22Rv1 (cell line): Measurements from ENCODE around the gene OCA2.
"Not testable (repeated sequence)": the region's sequence is repeated elsewhere in the genome, so short reads cannot be mapped to it uniquely, and the experiment has no call there.

Source experiments
- H3K27ac ChIP-seq: fragments of 450-650 bp; 2 replicates; pipeline ENCODE4 v1.5.1; 2017
- ZFX ChIP-seq: fragments of 450-650 bp; IDR thresholded peaks from 2 replicates; pipeline ENCODE4 v1.6.1; 2017; ENCODE audit warnings: antibody characterized with exemption, borderline replicate concordance
- TF ChIP-seq, protein P1 (sequence below): fragments of 450-650 bp; IDR thresholded peaks from 2 replicates; pipeline ENCODE4 v1.5.1; 2017; ENCODE audit warnings: mild to moderate bottlenecking

Gene OCA2

GRCh38 chr15:27770086-27770607, 329.0 kb downstream of the OCA2 start:
- TF ChIP-seq, protein P1, sequence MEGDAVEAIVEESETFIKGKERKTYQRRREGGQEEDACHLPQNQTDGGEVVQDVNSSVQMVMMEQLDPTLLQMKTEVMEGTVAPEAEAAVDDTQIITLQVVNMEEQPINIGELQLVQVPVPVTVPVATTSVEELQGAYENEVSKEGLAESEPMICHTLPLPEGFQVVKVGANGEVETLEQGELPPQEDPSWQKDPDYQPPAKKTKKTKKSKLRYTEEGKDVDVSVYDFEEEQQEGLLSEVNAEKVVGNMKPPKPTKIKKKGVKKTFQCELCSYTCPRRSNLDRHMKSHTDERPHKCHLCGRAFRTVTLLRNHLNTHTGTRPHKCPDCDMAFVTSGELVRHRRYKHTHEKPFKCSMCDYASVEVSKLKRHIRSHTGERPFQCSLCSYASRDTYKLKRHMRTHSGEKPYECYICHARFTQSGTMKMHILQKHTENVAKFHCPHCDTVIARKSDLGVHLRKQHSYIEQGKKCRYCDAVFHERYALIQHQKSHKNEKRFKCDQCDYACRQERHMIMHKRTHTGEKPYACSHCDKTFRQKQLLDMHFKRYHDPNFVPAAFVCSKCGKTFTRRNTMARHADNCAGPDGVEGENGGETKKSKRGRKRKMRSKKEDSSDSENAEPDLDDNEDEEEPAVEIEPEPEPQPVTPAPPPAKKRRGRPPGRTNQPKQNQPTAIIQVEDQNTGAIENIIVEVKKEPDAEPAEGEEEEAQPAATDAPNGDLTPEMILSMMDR, result no peak
- no peak for TF ChIP-seq ZFX
- no peak overlapping the region for H3K27ac ChIP-seq

- TF ChIP-seq, protein P1, result no peak
- no peak for TF ChIP-seq ZFX
- no peak overlapping the region for H3K27ac ChIP-seq
These were observed 329.5 kb downstream of the OCA2 start for GRCh38 chr15:27769652-27770051.

GRCh38 chr15:27768732-27769475, 330.2 kb downstream of the OCA2 start:
- TF ChIP-seq ZFX, result no peak
- TF ChIP-seq, protein P1, result no peak
- H3K27ac ChIP-seq, result no peak overlapping the region

DNA sequence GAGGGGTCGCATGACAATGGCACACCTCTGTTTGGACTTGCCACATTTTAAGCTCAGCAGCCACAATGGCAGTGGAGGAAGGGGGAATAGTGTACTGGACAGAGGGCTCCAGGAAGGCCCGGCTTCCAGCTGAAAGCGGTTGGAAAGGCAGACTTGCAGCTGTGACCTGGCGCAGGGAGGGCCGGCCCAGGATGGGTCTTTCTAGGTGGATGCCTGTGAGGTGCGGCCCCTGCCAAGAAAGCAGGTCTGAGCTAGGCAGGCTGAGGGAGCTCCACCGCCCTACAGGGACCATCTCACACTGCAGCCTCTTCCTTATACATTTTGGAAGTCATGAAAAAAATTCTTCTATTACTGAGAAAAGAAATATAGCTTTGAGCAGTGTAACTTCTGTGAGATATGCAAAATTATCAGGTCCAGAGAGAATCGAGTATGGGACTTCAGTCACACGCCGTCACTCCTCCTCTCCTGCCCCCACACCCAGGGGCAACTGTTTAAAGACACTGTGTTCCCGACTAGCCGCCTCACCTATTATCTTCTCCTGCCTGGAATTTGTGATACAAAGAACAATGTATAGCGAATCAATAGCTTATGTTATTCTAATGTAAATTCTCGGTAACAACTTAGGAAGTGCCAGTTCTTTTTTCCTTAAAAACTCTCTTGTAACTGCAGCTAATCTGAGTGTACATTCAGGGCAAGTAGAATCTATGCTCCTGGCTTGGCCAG, 331.0 kb downstream of the OCA2 start:
- no peak for TF ChIP-seq ZFX
- TF ChIP-seq, protein P1, result no peak

DNA sequence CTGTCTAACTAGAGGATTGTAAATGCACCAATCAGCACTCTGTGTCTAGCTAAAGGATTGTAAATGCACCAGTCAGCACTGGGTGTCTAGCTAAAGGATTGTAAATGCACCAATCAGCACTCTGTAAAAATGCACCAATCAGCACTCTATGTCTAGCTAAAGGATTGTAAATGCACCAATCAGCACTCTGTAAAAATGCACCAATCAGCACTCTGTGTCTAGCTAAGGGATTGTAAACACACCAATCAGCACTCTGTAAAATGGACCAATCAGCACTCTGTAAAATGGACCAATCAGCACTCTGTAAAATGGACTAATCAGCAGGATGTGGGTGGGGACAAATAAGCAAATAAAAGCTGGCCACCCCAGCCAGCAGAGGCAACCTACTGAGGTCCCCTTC, 331.7 kb downstream of the OCA2 start:
- H3K27ac ChIP-seq, result not testable (repeated sequence)

More for the DNA sequence above, 331.0 kb downstream of the OCA2 start:
- H3K27ac ChIP-seq, result no peak overlapping the region

DNA sequence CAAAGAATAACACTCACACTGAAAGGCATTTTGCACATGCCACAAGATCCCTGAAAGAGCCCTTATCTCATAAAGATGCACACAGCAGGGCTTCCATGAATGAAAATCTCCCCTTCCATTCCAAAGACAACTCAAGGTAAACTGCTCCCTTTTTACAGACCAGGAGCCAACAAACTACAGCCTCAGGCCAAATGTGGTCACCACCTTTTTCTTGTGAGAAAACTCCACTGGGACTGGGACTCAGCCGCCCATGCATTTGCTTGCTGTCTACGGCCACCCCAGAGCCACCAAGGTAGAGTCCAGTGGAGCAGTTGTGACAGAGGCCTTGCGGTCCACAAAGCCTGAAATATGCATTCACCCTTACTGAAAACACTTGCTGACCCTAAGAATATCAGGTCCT, 334.8 kb downstream of the OCA2 start:
- no peak for TF ChIP-seq ZFX
- TF ChIP-seq, protein P1, result no peak
- H3K27ac ChIP-seq, result no peak overlapping the region

GRCh38 chr15:27763514-27763913, 335.6 kb downstream of the OCA2 start:
- TF ChIP-seq ZFX, result no peak
- TF ChIP-seq, protein P1, result no peak
- H3K27ac ChIP-seq, result no peak overlapping the region
